GM19395 (cell line): ENCODE results near the gene RIOK1.
"Not testable (repeated sequence)": the region's sequence is repeated elsewhere in the genome, so short reads cannot be mapped to it uniquely, and the experiment has no call there.

Source experiments
- ATAC-seq: cut with Tn5 transposase; IDR thresholded peaks from one replicate; pipeline ENCODE4 v1.9.1; 2021; ENCODE audit warnings: mild to moderate bottlenecking, moderate library complexity; ENCODE audit not compliant: unreplicated experiment

The RIOK1 gene

DNA sequence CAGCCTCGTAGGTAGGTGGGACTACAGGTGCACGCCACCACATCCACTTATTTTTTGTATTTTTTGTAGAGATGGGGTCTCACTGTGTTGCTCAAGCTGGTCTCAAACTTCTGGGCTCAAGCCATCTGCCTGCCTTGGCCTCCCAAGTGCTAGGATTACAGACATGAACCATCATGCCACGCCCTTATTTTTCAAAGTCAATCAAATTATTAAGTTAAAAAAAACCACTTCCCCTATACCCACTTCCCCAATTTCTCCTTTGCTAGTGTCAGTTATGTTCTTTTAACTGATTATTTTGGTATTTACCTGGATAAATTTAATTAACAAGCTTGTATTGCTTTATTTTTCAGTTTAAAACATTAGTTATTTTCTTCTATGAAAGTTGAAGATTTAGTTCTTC lies 49.6 kb downstream of the RIOK1 start:
- no peak for ATAC-seq

DNA sequence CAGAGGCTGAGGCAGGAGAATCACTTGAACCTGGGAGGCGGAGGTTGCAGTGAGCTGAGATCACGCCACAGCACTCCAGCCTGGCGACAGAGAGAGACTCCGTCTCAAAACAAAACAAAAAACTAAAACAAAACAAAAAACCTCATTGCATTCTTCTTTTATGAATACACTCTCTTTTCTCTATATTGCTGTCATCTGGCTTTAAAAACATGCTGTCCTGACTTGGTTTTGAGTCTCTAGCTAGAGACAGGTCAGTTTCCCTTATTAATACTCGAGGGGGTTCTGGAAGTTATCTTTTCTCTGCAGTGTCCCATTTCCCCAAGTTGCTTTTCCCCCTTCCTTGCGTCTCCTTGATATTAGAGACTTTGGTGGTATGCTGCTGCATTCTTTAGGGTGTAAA lies 50.9 kb downstream of the RIOK1 start:
- ATAC-seq, result no peak

GRCh38 chr6:7441048-7441775 lies 51.6 kb downstream of the RIOK1 start:
- ATAC-seq, result no peak

GRCh38 chr6:7442467-7442866 lies 52.9 kb downstream of the RIOK1 start:
- ATAC-seq, result no peak

DNA sequence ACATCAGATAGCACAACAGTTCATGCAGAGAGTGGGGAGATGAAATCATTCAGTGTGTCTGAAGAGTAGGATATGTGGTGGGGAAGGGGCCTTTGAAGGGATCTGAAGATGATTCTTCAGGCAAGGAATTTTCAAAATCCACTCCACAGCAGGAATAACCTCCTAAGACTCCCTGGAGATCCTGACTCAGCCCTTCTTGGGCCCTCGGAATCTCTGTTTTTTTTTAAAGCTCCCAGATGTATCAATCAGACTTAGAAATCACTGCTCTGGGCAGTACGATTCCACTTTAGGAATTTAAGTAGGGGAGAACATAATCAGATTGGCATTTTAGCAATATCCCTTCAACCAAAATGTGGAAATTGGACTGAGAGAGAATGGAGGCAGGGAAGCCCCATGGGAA lies 55.5 kb downstream of the RIOK1 start:
- ATAC-seq, result no peak

DNA sequence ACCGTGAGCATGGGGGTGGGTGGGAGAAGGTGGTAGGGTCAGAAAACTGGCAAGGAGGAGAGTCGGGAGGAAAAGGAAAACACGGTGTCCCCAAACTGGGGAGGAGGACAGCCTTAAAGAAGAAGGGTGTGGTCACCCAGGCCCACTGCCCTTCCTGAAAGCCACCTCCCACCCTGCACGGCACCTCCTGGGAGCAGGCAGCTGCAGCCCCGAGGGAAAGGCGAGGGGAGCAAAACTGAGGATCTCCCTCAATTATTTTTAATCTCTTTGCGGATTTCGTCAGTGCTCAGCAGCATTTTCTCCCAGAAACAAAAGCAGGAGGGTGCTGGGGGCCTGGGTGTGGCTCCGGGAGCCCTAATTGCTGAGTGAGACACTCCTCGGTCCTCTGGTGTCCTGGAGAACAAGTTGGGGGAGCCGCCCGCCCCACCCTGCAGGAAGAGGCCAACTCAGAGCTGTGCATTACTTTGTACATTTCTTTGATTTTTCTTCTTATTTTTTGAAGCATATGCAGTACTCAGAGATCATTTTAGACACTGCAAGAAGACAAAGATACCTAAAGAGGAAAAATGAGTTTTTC lies 56.4 kb downstream of the RIOK1 start:
- ATAC-seq, result no peak

- no peak for ATAC-seq
These were observed 57.2 kb downstream of the RIOK1 start for GRCh38 chr6:7446619-7447325.

- ATAC-seq, result no peak
These were observed 58.6 kb downstream of the RIOK1 start for GRCh38 chr6:7448232-7448631.

DNA sequence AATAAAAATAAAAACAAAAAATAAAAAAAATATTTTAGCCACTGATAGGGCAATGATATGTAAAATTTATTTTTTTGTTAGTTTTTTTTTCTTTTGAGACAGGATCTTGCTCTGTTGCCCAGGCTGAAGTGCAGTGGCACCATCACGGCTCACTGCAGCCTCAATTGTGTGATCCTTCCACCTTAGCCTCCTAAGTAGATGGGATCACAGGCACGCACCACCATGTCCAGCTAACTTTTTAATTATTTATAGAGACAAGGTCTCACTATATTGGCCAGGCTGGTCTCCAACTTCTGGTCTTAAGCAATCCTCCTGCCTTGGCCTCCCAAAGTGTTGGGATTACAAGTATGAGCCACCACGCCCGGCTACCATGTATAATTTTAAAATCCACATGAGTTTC lies 59.4 kb downstream of the RIOK1 start:
- no peak for ATAC-seq

DNA sequence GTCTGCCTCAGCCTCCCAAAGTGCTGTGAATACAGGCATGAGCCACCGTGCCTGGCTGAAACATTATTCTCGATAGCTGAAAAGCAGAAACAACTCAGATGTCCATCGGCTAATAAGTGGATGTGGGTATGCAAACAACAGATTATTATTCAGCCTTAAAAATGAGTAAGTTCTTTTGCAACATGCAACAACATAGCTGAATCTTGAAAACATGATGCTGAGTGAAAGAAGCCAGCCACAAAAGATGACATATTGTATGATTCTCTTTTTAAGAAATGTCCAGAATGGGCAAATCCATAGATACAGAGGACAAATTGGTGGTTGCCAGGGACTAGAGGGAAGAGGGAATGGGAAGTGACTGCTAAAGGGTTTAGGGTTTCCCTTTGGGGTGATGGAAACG lies 61.7 kb downstream of the RIOK1 start:
- ATAC-seq, result no peak

DNA sequence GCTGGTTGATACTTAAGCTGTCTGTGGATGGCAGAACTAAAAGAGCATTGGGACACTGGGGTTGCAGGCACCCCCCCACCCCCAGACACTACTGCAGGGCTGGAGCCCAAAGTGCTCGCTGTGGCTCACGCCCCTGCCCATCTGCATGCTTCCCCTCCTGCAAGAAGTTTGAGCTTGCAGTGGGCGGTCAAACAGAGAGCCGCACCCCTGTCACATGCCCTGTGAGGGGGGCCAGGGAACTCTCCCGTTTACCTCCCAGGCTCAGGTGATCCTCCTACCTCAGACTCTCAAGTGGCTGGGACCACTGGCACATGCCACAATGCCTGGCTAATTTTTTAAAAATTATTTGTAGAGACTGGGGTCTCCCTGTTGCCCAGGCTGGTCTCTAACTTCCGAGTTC lies 63.3 kb downstream of the RIOK1 start:
- ATAC-seq, result no peak

DNA sequence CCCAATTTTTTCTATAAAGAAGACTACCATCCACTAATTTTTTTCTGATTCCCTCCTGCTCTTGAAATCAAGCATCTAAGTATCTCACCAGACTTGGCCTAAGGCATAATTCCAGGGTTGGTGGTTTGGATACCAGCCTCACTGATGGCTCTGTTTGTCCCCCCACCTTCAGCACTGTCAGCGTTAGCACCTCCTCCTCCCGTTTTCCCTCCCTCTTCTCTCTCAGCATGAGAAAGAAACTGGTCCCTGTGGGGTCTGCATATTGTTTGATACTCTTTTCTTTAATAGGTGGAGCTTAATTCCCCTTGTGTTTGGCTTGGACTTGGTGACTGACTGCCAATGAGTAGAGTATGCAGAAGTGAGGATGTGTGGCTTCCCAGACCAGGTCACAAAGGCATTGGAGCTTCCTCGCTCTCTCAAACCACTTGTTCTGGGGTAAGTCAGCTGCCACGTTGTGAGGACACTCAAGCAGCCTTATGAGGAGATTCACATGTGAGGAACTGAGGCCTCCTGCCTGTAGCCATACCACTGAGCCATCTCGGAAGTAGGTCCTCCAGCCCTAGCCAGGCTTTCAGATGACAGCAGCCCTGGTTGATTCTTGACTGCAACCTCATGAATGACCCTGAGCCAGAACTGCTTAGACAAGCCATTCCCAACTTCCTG lies 65.2 kb downstream of the RIOK1 start:
- no peak for ATAC-seq

DNA sequence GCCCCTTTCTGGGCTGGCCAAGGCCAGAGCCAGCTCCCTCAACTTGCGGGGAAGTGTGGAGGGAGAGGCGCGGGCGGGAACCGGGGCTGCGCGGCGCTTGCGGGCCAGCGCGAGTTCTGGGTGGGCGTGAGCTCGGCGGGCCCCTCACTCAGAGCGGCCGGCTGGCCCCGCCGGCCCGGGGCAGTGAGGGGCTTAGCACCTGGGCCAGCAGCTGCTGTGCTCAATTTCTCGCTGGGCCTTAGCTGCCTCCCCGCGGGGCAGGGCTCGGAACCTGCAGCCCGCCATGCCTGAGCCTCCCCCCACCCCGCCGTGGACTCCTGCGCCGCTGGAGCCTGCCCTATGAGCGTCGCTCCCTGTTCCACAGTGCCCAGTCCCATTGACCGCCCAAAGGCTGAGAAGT lies 66.7 kb downstream of the RIOK1 start:
- ATAC-seq, result not testable (repeated sequence)

DNA sequence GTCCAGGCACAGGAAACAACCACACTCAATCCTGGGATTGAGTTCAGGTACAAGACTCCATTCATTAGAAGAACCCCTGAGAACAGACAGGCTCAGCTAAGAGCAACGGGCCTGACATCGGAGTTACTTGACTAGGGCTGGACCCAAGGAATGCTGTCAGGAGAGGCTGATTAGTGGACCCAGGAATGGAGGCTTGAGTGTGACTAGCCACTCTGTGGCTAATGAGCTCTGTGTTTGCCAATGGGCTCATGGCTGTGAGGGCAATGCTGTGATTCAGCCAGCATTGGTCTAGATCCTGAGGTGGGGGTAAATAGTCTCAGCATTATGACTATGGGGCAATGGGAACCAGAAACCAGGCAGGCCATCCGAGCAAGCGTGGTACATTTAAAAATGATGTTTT lies 71.8 kb downstream of the RIOK1 start:
- ATAC-seq, result no peak

DNA sequence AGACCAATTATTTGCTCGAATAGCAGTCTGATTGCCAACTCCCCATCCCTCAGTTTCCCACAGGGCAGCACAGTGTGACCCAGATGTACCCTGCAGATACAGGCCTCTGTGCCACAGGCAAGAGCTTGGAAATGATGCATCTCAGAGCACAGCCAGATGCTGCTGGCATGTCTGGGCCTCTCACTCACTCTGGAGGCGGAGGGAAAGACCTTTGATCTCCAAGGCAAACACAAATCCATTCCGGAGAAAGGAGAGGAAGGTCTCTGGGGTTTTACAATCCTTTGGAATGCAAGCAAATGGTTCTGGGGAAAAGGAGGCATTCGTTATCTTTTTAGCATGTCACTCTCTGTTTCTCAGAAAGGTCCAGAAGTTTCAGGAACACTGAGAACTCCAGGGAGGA lies 74.2 kb downstream of the RIOK1 start:
- ATAC-seq, result no peak

DNA sequence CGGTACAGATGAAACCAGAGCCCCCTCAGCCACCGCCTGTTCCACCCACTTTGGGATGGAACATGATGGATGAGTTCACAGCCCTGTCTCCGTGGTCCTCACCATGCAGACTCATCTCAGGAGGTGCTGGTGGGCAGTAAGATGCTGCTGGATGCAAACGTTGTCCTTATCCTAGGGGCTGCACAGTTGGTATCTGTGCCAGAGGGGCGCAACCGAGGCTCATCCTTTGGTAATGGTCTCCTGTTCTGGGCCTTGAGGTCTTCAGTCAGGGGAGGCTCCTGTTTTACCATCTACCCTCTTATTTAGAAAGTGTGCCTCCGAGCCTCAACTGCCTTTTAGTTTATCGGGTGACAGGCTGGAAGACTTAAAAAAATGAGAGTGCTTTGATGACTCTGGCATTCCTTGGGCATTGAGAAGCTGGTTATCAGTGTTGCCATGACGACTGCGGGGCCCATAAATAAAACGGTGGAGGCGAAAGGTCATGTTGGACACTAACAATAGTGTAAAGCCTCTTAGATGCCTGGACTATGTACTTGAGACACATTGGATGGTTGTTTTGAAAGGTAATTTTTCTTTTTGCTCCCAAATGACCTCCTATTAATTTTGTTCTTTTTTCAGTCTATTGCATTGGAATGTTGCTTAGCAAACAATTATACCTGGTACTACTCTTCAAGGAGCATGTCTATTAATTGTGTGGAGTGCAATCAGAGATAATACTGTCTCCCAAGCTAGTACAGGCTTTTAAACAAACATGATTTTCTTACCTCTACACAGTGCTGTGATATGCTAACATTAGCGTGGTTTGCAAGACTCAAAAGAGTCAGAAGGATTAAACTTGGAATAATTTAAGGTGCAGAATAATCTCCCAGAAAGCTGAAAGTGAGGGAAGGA lies 77.6 kb downstream of the RIOK1 start:
- ATAC-seq, result no peak
